HEK293T (cell line): ENCODE measurements around the gene KIF5C.

Source experiments
- CTCF ChIA-PET: fragments of 350-600 bp; formaldehyde crosslinking; extraction: SDS; loops from one replicate; lab custom pipeline; 2021; ENCODE audit warnings: antibody characterized with exemption, inconsistent platforms; lab: Yijun Ruan, JAX
- POLR2A ChIA-PET: fragments of 350-600 bp; formaldehyde crosslinking; extraction: SDS; loops from one replicate; lab custom pipeline; 2020; ENCODE audit warnings: antibody characterized with exemption, inconsistent platforms; lab: Yijun Ruan, JAX
- DNase-seq: peaks from one replicate; pipeline ENCODE4 v3.0.0; 2012; ENCODE audit warnings: mixed read lengths; ENCODE audit errors: extremely low spot score
- ARNT ChIP-seq: fragments of 450-650 bp; IDR thresholded peaks from 2 replicates; pipeline ENCODE4 v1.6.1; 2017; ENCODE audit warnings: mild to moderate bottlenecking
- BHLHE40 ChIP-seq: fragments of 450-650 bp; IDR thresholded peaks from 2 replicates; pipeline ENCODE4 v1.6.1; 2016; ENCODE audit warnings: mild to moderate bottlenecking, moderate library complexity, borderline replicate concordance
- CTBP1 ChIP-seq: fragments of 450-650 bp; IDR thresholded peaks from 2 replicates; pipeline ENCODE4 v1.6.1; 2016; ENCODE audit warnings: borderline replicate concordance
- ELF4 ChIP-seq: fragments of 450-650 bp; IDR thresholded peaks from 2 replicates; pipeline ENCODE4 v1.6.1; 2017; ENCODE audit warnings: antibody characterized with exemption
- FOXA1 ChIP-seq: fragments of 450-650 bp; IDR thresholded peaks from 2 replicates; pipeline ENCODE4 v1.6.1; 2016; ENCODE audit warnings: mild to moderate bottlenecking
- FOXK2 ChIP-seq: fragments of 450-650 bp; IDR thresholded peaks from 2 replicates; pipeline ENCODE4 v1.6.1; 2016; ENCODE audit warnings: mild to moderate bottlenecking
- FOXM1 ChIP-seq: fragments of 450-650 bp; IDR thresholded peaks from 2 replicates; pipeline ENCODE4 v1.6.1; 2017; ENCODE audit warnings: mild to moderate bottlenecking, borderline replicate concordance
- HDGF ChIP-seq: fragments of 450-650 bp; IDR thresholded peaks from 2 replicates; pipeline ENCODE4 v1.6.1; 2017; ENCODE audit warnings: antibody characterized with exemption, borderline replicate concordance
- L3MBTL2 ChIP-seq: fragments of 450-650 bp; conservative IDR thresholded peaks from 2 replicates; pipeline ENCODE4 v1.6.1; 2016; ENCODE audit warnings: mild to moderate bottlenecking
- LEF1 ChIP-seq: fragments of 450-650 bp; IDR thresholded peaks from 2 replicates; pipeline ENCODE4 v1.6.1; 2017; ENCODE audit warnings: mild to moderate bottlenecking, borderline replicate concordance
- NFRKB ChIP-seq: fragments of 450-650 bp; IDR thresholded peaks from 2 replicates; pipeline ENCODE4 v1.6.1; 2016; ENCODE audit warnings: mild to moderate bottlenecking, moderate library complexity
- PKNOX1 ChIP-seq: fragments of 450-650 bp; IDR thresholded peaks from 2 replicates; pipeline ENCODE4 v1.6.1; 2016
- SP1 ChIP-seq: fragments of 450-650 bp; IDR thresholded peaks from 2 replicates; pipeline ENCODE4 v1.6.1; 2017
- SUZ12 ChIP-seq: fragments of 450-650 bp; IDR thresholded peaks from 2 replicates; pipeline ENCODE4 v1.6.1; 2016; ENCODE audit warnings: mild to moderate bottlenecking
- TARDBP ChIP-seq: fragments of 450-650 bp; IDR thresholded peaks from 2 replicates; pipeline ENCODE4 v1.6.1; 2016
- ZNF384 ChIP-seq: fragments of 450-650 bp; IDR thresholded peaks from 2 replicates; pipeline ENCODE4 v1.6.1; 2016

The KIF5C gene

GRCh38 chr2:148990968-148991367 is 115.9 kb downstream of the KIF5C start:
- POLR2A ChIA-PET: no interaction called here
- TF ChIP-seq FOXK2 (no peak), FOXM1 (no peak), HDGF (no peak), ARNT (no peak), ZNF384 (no peak), BHLHE40 (no peak), TARDBP (no peak), SUZ12 (no peak), LEF1 (no peak), ELF4 (no peak), CTBP1 (no peak), FOXA1 (no peak), L3MBTL2 (no peak), PKNOX1 (no peak), SP1 (no peak)
- DNase-seq: no peak
- CTCF ChIA-PET: no interaction called here

- TF ChIP-seq FOXA1 (no peak), BHLHE40 (no peak)
- POLR2A ChIA-PET: no interaction called here
- no peak for DNase-seq
- CTCF ChIA-PET: no interaction called here
These were observed 117.4 kb downstream of the KIF5C start for GRCh38 chr2:148992448-148992847.

GRCh38 chr2:148993351-148993750 is 118.3 kb downstream of the KIF5C start:
- DNase-seq: no peak
- TF ChIP-seq FOXK2 (no peak), SP1 (no peak), ZNF384 (no peak), ARNT (no peak), FOXA1 (no peak), L3MBTL2 (no peak), HDGF (no peak), NFRKB (no peak), ELF4 (no peak), PKNOX1 (no peak), CTBP1 (no peak)
- POLR2A ChIA-PET: no interaction called here
- CTCF ChIA-PET: no interaction called here

GRCh38 chr2:148994341-148994740 is 119.3 kb downstream of the KIF5C start:
- POLR2A ChIA-PET: no interaction called here
- CTCF ChIA-PET: no interaction called here
- TF ChIP-seq HDGF (no peak), L3MBTL2 (no peak), LEF1 (no peak), FOXK2 (no peak), NFRKB (no peak), SUZ12 (no peak), FOXM1 (no peak), CTBP1 (no peak), TARDBP (no peak), ZNF384 (no peak), ELF4 (no peak), BHLHE40 (no peak)
- no peak for DNase-seq

- TF ChIP-seq FOXM1: no peak
- TF ChIP-seq SUZ12: no peak
- TF ChIP-seq ELF4: no peak
- TF ChIP-seq LEF1: no peak
- TF ChIP-seq ARNT: no peak
- no peak for TF ChIP-seq L3MBTL2
- no peak for TF ChIP-seq FOXA1
- ChIA-PET CTCF (no interaction called here), POLR2A (no interaction called here)
- no peak for DNase-seq
These were observed 121.8 kb downstream of the KIF5C start for GRCh38 chr2:148996805-148997204.

- CTCF ChIA-PET: no interaction called here
- DNase-seq: no peak
- POLR2A ChIA-PET: no interaction called here
- TF ChIP-seq PKNOX1: no peak
- no peak for TF ChIP-seq FOXA1
- TF ChIP-seq L3MBTL2: no peak
- no peak for TF ChIP-seq NFRKB
- no peak for TF ChIP-seq SUZ12
- TF ChIP-seq BHLHE40: no peak
- no peak for TF ChIP-seq TARDBP
- TF ChIP-seq FOXM1: no peak
- TF ChIP-seq HDGF: no peak
- TF ChIP-seq ARNT: no peak
- no peak for TF ChIP-seq LEF1
- TF ChIP-seq FOXK2: no peak
- no peak for TF ChIP-seq SP1
- TF ChIP-seq ZNF384: no peak
- TF ChIP-seq CTBP1: no peak
- no peak for TF ChIP-seq ELF4
These were observed 123.3 kb downstream of the KIF5C start for GRCh38 chr2:148998165-148998830.
